Activated naive CD4-positive, alpha-beta T cell treated with anti-CD3 and anti-CD28 coated beads, Interleukin-2, amount 10 ng/mL, durations not matched to agents 7 days and 5 days (primary cell): ENCODE results near the gene GPD1L.

Experiments used
- CTCF ChIA-PET: fragments of 350-600 bp; sonication (Branson Sonifier 250); formaldehyde crosslinking; loops from one replicate; lab custom pipeline; 2021; ENCODE audit warnings: antibody characterized with exemption; lab: Charles Lee
- DNase-seq: peaks from one replicate; pipeline ENCODE4 v3.0.0-alpha.2; 2020
- H3K27ac Mint-ChIP-seq: one replicate; pipeline ENCODE4 v1.8.0; 2021; ENCODE audit warnings: mild to moderate bottlenecking, moderate library complexity, mixed read lengths
- H3K27me3 Mint-ChIP-seq: one replicate; pipeline ENCODE4 v1.8.0; 2021; ENCODE audit warnings: mild to moderate bottlenecking, mixed read lengths
- H3K36me3 Mint-ChIP-seq: one replicate; pipeline ENCODE4 v1.8.0; 2021; ENCODE audit warnings: mixed read lengths
- H3K4me1 Mint-ChIP-seq: one replicate; pipeline ENCODE4 v1.8.0; 2021; ENCODE audit warnings: mixed read lengths
- H3K4me3 Mint-ChIP-seq: one replicate; pipeline ENCODE4 v1.8.0; 2021; ENCODE audit warnings: mild to moderate bottlenecking, moderate library complexity, mixed read lengths
- H3K9me3 Mint-ChIP-seq: one replicate; pipeline ENCODE4 v1.8.0; 2021; ENCODE audit warnings: mixed read lengths

Gene GPD1L

DNA sequence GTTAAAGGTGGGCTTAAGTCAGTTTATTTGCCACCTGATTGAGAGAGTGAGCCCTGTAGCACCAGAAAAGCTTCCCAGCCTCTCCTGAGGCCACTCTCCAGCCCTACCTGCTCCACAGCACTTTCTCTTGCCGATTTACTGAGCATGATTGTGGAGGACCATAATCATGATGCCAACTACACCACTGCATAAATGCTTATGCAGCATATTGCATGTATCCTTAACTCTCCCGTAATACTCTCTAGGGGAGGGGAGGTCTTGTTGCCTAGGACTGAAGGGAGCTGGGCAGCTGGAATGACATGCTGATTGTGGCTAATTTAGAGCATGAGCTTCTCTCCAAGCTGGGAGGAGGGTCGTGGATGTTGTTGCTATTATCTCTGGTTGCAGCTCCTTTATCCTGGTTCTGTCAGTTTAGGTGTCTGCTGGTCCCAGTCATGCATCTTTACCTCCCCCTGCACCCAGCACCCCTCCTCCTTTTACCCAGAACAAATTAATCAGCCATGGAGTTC, 54.3 kb downstream of the GPD1L start:
- Mint-ChIP-seq H3K4me1 (no peaks in the 10 kb centered on the region), H3K9me3 (no peaks in the 10 kb centered on the region), H3K27ac (no peak overlapping the region), H3K4me3 (no peak overlapping the region), H3K36me3 (peaks cover 29% of the 10 kb centered on the region), H3K27me3 (no peaks in the 10 kb centered on the region)
- CTCF ChIA-PET: interaction anchor here (1.1 kb wide), 1 partner anchor 17 kb away, joined by 3 read pairs; no protein-coding TSS in a partner anchor
- no peak for DNase-seq

DNA sequence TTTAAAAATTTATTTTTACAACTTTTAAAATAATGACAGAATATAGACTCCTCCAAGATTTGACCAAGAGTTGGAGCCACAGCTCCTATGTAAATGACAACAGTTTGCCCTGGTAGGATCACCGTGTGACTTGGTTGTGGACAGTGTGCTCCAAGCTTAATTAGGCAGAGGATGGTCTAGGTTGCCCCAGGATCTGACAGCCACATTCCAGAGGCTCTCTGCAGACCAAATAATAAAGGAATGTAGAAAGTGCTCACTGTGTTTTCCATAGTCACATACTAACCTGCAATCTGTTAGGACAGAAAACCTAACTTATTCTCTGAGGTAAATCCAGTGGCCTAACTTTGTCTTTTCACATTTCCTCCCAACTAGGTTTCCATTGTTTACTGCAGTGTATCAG, 59.0 kb downstream of the GPD1L start:
- H3K27ac Mint-ChIP-seq: no peak overlapping the region
- H3K4me3 Mint-ChIP-seq: no peak overlapping the region
- no peaks in the 10 kb centered on the region for H3K27me3 Mint-ChIP-seq
- CTCF ChIA-PET: interaction anchor here (0.7 kb wide), 1 partner anchor 9 kb away, joined by 3 read pairs; no protein-coding TSS in a partner anchor
- H3K36me3 Mint-ChIP-seq: peaks cover 60% of the 10 kb centered on the region
- H3K9me3 Mint-ChIP-seq: no peaks in the 10 kb centered on the region
- H3K4me1 Mint-ChIP-seq: no peaks in the 10 kb centered on the region
- DNase-seq: no peak

DNA sequence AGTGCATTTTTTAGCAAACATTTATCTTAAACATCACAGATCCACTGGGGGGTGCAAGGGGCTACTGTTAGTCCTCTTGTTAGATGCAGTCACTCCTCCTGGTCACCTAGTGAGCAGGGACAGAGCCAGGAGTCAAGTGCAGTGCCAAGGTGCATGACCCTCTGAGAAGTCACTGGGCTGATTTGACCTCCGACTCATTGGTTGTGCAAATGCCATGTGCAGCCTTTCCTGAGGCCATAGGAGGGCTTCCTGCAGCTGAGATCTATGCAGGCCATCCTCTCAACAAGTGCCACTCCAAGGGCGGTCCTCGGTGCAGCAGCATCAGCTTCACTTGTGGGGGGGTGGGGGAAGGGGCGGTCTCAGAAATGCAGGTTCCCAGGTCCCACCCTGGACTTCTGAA, 60.2 kb downstream of the GPD1L start:
- DNase-seq: no peak
- no peak overlapping the region for H3K27ac Mint-ChIP-seq
- H3K9me3 Mint-ChIP-seq: peaks cover 3% of the 10 kb centered on the region
- H3K4me3 Mint-ChIP-seq: no peak overlapping the region
- H3K36me3 Mint-ChIP-seq: peaks cover 63% of the 10 kb centered on the region
- H3K4me1 Mint-ChIP-seq: no peaks in the 10 kb centered on the region
- no peaks in the 10 kb centered on the region for H3K27me3 Mint-ChIP-seq
- CTCF ChIA-PET: no interaction called here

DNA sequence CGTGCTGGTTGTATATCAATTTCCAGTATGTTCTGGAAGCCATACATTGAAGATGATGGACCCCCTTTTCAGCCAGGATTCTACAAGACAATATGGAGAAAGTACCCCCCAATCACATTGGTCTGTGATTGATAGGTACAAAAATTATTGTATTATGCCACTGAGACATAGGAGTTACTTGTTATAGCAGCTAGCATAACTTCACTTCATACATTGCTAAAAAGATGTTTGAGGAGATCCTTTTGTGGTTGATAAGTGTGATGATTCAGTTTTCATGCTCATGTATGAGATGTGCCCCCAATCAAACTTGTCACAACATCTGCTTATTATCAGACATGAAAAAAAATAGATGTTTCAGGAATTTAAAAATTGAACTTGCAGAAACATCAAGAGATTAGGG, 66.0 kb downstream of the GPD1L start:
- Mint-ChIP-seq H3K27ac (no peak overlapping the region), H3K27me3 (peaks cover 4% of the 10 kb centered on the region), H3K4me3 (no peak overlapping the region), H3K4me1 (peaks cover 6% of the 10 kb centered on the region), H3K9me3 (peaks cover 6% of the 10 kb centered on the region), H3K36me3 (peaks cover 38% of the 10 kb centered on the region)
- CTCF ChIA-PET: interaction anchor here (0.7 to 1.1 kb wide), 2 partner anchors 154 to 202 kb away, joined by 4 to 5 read pairs; no protein-coding TSS in a partner anchor
- no peak for DNase-seq

DNA sequence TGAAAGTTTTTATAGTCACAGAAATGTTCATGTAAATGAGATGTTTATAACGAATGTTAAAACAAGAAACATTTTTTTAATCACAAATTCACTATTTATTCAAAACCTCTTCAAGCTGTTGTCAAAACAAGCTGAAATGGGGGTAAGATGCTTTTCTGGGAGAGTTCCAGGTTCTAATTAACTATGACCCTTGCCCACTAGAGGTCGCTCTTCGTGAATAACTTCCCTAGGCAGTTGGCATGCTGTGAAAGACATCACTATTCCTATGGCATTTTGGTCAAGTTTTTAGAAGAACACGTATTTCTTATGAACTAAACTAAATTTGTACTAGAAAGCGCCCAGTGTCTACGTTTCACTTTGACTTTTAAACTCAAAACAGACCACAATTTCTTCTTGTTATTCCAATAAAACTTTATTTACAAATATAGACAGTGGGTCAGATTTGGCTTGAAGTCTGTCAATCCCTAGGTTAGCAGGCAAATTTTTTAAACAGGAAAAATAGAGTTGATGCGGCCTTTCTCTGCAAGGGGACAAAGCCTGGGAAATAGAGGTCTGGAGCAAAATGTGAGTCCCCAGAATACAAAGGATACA, 69.3 kb downstream of the GPD1L start:
- peaks cover 14% of the 10 kb centered on the region for H3K36me3 Mint-ChIP-seq
- CTCF ChIA-PET: interaction anchor here (0.6 to 5.0 kb wide), 17 partner anchors 18 to 398 kb away, joined by 3 to 53 read pairs (median 4); no protein-coding TSS in a partner anchor
- no peak overlapping the region for H3K27ac Mint-ChIP-seq
- peaks cover 6% of the 10 kb centered on the region for H3K9me3 Mint-ChIP-seq
- H3K27me3 Mint-ChIP-seq: peaks cover 7% of the 10 kb centered on the region
- DNase-seq: peak; percentile 67
- peaks cover 7% of the 10 kb centered on the region for H3K4me1 Mint-ChIP-seq
- H3K4me3 Mint-ChIP-seq: no peak overlapping the region

DNA sequence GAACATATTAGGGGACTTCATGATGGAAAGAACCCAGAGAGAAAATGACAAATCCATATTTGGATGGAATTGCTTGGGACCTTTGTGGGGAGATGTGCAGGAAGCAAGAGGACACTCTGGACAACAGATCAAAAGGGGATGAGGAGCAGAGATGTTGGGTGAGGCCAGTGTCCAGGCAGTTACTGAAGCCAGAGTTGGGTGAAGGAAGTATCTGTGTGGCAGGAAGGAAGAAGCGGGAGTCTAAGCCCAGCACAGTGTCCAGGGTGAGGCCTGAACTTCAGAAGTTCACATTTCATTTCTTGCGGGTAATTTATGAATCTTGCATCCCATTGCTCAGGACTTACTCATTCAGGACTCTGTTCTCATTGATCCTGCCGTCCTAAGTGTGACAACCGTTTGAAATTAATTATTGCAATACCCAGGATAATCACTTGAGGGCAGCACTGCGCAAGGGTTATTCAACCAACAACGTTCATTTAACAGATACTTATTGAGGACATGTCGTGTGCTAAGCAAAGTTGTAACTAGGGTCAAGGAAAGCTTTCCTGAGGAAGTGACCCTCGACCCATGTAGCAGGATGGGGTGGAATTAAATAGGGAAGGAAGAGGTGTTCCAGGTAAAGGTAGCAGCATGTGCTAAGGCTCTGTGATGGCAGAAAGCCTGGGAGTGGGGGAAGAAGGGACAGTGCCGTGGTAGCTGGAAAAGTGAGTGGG, 70.7 kb downstream of the GPD1L start:
- Mint-ChIP-seq H3K27me3 (peaks cover 16% of the 10 kb centered on the region), H3K27ac (no peak overlapping the region), H3K4me3 (no peak overlapping the region), H3K9me3 (no peaks in the 10 kb centered on the region), H3K4me1 (peaks cover 7% of the 10 kb centered on the region), H3K36me3 (peaks cover 5% of the 10 kb centered on the region)
- DNase-seq: peak; percentile 66
- CTCF ChIA-PET: interaction anchor here (0.7 to 5.0 kb wide), 29 partner anchors 9 to 488 kb away, joined by 3 to 53 read pairs (median 4); no protein-coding TSS in a partner anchor

DNA sequence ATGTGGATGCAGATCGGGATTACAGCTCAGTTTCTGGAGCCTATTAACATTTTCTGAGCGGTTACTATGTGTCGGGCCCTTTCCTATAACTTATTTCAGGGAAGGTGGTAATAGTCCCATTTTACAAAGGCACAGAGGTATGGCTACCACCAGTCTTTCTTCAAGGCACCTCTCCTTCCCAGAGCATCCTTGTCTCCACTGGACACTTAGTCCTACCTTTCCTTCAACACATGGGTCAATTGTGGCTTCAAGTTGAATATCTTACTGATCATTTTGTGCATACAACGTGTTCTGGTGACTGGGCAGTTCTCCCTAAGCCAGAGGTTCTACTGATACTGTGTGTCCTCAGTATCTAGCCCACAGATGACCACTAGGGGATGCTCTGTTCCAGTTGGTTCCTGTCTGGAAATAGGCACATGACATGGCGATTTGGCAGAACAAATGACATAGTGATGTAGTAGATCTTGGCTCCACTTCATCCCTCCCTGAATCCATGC, 71.3 kb downstream of the GPD1L start:
- peaks cover 16% of the 10 kb centered on the region for H3K27me3 Mint-ChIP-seq
- DNase-seq: peak; percentile 68
- H3K4me3 Mint-ChIP-seq: no peak overlapping the region
- no peaks in the 10 kb centered on the region for H3K36me3 Mint-ChIP-seq
- peaks cover 7% of the 10 kb centered on the region for H3K4me1 Mint-ChIP-seq
- H3K9me3 Mint-ChIP-seq: no peaks in the 10 kb centered on the region
- CTCF ChIA-PET: interaction anchor here (0.6 to 5.0 kb wide), 25 partner anchors 8 to 643 kb away, joined by 3 to 53 read pairs (median 4); no protein-coding TSS in a partner anchor
- no peak overlapping the region for H3K27ac Mint-ChIP-seq

DNA sequence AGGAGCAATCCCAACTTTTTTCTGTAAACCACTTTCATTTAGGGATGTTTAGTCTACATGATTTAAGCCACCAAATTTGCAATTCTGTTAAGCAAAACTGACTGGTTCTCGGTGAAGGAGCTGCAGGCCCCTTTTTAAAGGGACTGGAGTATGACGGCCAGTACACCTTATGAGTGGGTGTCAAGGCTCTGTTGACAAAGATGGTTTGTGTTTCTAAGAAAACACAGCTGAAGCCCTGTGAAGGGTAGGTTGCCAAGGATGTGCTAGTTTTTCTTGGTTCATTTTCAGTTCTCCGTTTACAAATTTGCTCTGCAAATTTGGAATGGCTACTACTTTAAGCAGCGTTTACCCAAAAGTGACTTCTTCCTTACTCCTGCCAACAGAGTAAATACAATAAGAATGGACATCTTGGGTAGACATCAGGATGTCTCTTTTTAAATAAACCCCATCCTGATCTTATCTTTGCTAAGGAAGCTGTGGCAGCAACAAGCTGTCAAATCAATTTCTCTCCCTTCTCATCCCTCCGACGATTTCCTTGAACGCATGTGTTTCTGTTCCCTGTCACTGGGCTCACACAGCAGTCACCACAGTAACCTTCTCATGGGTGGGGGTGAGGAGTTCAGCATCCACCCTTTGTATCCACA, 73.8 kb downstream of the GPD1L start:
- Mint-ChIP-seq H3K4me3 (no peak overlapping the region), H3K9me3 (no peaks in the 10 kb centered on the region), H3K36me3 (no peaks in the 10 kb centered on the region), H3K27ac (no peak overlapping the region), H3K4me1 (peaks cover 7% of the 10 kb centered on the region), H3K27me3 (peaks cover 16% of the 10 kb centered on the region)
- no peak for DNase-seq
- CTCF ChIA-PET: interaction anchor here (0.8 to 1.5 kb wide), 4 partner anchors 60 to 161 kb away, joined by 3 to 4 read pairs (median 3); no protein-coding TSS in a partner anchor

DNA sequence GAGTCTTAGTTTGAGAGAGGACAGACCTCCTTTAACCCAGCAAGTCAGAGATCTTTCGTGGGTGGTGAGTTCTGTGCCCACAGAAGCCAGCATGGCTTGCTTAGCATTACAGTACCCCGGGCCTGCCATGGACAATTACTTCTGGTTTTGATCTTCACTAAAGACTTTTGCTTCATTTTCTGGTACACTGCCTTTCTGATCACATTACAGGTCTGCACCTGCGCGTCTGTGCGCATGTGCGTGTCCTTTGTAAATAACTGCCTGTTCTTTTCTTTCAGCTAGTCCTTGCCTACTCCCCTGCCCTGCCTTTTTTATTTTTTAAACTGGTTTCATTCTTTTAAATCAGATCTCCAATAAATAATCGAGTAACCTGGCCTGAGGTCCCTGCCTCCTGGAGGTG, 74.9 kb downstream of the GPD1L start:
- Mint-ChIP-seq H3K27ac (no peak overlapping the region), H3K9me3 (no peaks in the 10 kb centered on the region), H3K36me3 (no peaks in the 10 kb centered on the region), H3K4me1 (peaks cover 7% of the 10 kb centered on the region), H3K27me3 (peaks cover 23% of the 10 kb centered on the region), H3K4me3 (no peak overlapping the region)
- DNase-seq: no peak
- CTCF ChIA-PET: no interaction called here

DNA sequence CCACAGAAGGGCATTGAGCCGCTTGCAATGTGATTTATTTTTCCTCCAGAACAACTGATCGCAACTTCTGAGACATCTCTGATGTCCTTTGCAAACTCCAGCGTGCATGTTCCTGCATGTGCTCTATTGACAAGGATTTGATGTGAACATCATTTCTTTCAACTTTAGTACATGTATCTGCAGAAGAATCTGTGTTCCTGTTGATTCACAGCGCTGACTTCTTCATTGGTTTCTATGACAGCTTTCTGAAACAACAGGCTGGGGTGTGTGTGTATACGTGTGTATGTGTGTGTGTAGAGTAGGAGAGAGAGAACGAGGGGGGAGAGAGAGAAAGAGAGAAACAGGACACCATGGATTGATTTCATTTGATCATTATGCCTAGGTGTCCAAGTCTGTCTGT, 75.4 kb downstream of the GPD1L start:
- no peak overlapping the region for H3K27ac Mint-ChIP-seq
- H3K27me3 Mint-ChIP-seq: peaks cover 25% of the 10 kb centered on the region
- no peaks in the 10 kb centered on the region for H3K36me3 Mint-ChIP-seq
- peaks cover 7% of the 10 kb centered on the region for H3K4me1 Mint-ChIP-seq
- DNase-seq: no peak
- CTCF ChIA-PET: no interaction called here
- no peaks in the 10 kb centered on the region for H3K9me3 Mint-ChIP-seq
- no peak overlapping the region for H3K4me3 Mint-ChIP-seq

DNA sequence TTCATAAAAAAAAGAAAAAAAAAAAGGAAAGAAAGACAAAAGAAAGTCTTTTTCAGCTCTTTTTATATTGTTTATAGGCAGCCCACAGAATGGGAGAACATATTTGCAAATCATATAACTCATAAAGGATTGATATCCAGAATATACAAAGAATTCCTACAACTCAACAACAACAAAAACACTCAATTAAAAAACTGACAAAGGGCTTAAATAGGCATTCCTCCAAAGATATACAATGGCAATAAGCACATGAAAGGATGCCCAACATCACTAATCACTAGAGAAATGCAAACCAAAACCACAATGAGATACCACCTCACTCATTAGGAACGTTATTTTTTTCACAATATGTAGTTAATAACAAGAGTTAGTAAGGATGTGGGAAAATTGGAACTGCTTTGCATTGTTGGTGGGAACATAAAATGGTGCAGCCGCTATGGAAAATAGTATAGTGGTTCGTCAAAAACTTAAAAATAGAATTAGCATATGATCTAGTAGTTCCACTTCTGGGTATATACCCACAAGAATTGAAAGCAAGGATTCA, 77.8 kb downstream of the GPD1L start:
- Mint-ChIP-seq H3K36me3 (no peaks in the 10 kb centered on the region), H3K4me3 (no peak overlapping the region), H3K9me3 (no peaks in the 10 kb centered on the region), H3K4me1 (no peaks in the 10 kb centered on the region), H3K27me3 (peaks cover 22% of the 10 kb centered on the region), H3K27ac (no peak overlapping the region)
- DNase-seq: no peak
- CTCF ChIA-PET: no interaction called here

DNA sequence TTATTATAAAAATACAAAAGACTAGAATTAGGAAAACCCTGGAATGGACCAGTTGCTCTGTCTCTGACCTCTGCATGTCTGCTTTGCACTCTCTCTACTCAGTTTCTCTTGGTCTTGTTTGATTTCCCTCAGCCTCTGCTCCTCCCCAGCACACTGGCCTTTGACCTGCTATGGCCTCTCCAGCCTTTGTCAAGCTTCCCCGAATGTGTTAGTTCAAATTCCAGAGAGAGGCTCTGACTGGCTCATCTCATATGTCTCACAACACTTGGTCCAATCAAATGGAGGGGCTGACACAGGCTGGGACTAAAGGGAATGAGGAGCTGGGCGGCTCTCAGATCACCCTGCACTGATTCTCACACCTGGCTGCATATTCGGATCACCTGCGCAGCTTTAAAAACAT, 79.7 kb downstream of the GPD1L start:
- peaks cover 29% of the 10 kb centered on the region for H3K27me3 Mint-ChIP-seq
- no peaks in the 10 kb centered on the region for H3K36me3 Mint-ChIP-seq
- no peaks in the 10 kb centered on the region for H3K9me3 Mint-ChIP-seq
- CTCF ChIA-PET: interaction anchor here (1.9 kb wide), 1 partner anchor 9 kb away, joined by 11 read pairs; no protein-coding TSS in a partner anchor
- no peak overlapping the region for H3K4me3 Mint-ChIP-seq
- no peak for DNase-seq
- no peaks in the 10 kb centered on the region for H3K4me1 Mint-ChIP-seq
- no peak overlapping the region for H3K27ac Mint-ChIP-seq

DNA sequence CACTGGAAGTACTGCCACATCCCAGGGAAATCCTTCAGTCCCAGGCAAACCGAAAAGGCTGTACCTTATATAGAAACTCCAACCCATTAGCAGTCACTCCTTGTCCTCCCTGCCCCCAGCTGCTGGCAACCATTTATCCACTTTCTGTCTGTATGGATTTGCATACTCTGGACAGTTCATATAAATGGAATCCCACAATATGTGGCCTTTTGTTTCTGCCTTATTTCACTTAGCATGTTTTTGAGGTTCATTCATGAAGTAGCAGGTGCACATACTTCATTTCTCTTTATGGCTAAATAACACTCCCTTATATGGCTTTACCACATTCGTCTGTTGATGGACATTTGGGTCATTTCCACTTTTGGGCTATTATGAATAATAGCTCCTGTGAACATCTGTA, 80.5 kb downstream of the GPD1L start:
- H3K9me3 Mint-ChIP-seq: no peaks in the 10 kb centered on the region
- H3K36me3 Mint-ChIP-seq: no peaks in the 10 kb centered on the region
- no peak overlapping the region for H3K4me3 Mint-ChIP-seq
- CTCF ChIA-PET: interaction anchor here (1.9 kb wide), 1 partner anchor 10 kb away, joined by 11 read pairs; no protein-coding TSS in a partner anchor
- H3K27me3 Mint-ChIP-seq: peaks cover 26% of the 10 kb centered on the region
- no peak for DNase-seq
- H3K4me1 Mint-ChIP-seq: no peaks in the 10 kb centered on the region
- H3K27ac Mint-ChIP-seq: no peak overlapping the region

DNA sequence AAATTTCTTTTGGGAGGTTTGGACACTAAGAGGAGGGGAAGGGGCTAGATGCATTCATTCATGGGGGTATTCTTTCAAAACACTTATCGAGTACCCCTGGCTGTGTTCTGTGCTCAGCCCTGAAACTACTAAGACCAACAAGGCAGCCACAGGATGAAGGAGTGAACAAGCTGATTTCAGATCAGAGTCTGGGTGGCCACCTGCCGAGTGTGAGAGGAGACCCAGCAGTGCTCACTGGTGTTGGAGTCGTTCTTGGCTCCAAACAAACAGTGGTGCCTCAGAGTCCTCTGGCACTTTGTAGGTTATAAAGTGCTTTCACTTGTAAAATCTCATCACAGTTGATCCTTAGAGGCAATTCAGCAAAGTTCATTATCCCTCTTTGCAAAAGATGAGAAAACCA, 83.3 kb downstream of the GPD1L start:
- CTCF ChIA-PET: no interaction called here
- H3K27me3 Mint-ChIP-seq: peaks cover 37% of the 10 kb centered on the region

More for the DNA sequence above, 83.3 kb downstream of the GPD1L start:
- Mint-ChIP-seq H3K36me3 (no peaks in the 10 kb centered on the region), H3K27ac (no peak overlapping the region), H3K4me3 (no peak overlapping the region), H3K9me3 (no peaks in the 10 kb centered on the region), H3K4me1 (no peaks in the 10 kb centered on the region)
- DNase-seq: no peak
